ENCODE results near the gene RAB33B.
A peak's percentile ranks its signal among the peaks of the same experiment; 100 is the strongest.
"Not testable (repeated sequence)": the region's sequence is repeated elsewhere in the genome, so short reads cannot be mapped to it uniquely, and the experiment has no call there.

Gene RAB33B

GRCh38 chr4:139453041-139453370 is 915 bp upstream of the RAB33B start:
- Mint-ChIP-seq H3K36me3 (ENCODE audit: low read depth) (peaks cover 4% of the 10 kb centered on the region), H3K27me3 (ENCODE audit: low read depth) (no peaks in the 10 kb centered on the region), H3K9me3 (no peaks in the 10 kb centered on the region), H3K4me3 (peak overlapping the region; percentile 92), H3K4me1 (ENCODE audit: low read depth) (peaks cover 44% of the 10 kb centered on the region), H3K27ac (peak overlapping the region; percentile 100)
- no peak for DNase-seq (ENCODE audit: low spot score)

GRCh38 chr4:139453371-139454110 is 380 bp upstream of the RAB33B start:
- peak overlapping the region; percentile 100 for H3K27ac Mint-ChIP-seq
- H3K4me1 Mint-ChIP-seq (ENCODE audit: low read depth), result peaks cover 49% of the 10 kb centered on the region
- peak overlapping the region; percentile 92 for H3K4me3 Mint-ChIP-seq
- peak; percentile 97 for DNase-seq (ENCODE audit: low spot score)
- no peaks in the 10 kb centered on the region for H3K27me3 Mint-ChIP-seq (ENCODE audit: low read depth)
- H3K9me3 Mint-ChIP-seq, result no peaks in the 10 kb centered on the region
- H3K36me3 Mint-ChIP-seq (ENCODE audit: low read depth), result peaks cover 7% of the 10 kb centered on the region

GRCh38 chr4:139455126-139455538 is 1.2 kb downstream of the RAB33B start:
- peaks cover 15% of the 10 kb centered on the region for H3K36me3 Mint-ChIP-seq (ENCODE audit: low read depth)
- peaks cover 62% of the 10 kb centered on the region for H3K4me1 Mint-ChIP-seq (ENCODE audit: low read depth)
- H3K9me3 Mint-ChIP-seq, result no peaks in the 10 kb centered on the region
- H3K4me3 Mint-ChIP-seq, result peak overlapping the region; percentile 92
- no peak for DNase-seq (ENCODE audit: low spot score)
- H3K27ac Mint-ChIP-seq, result peak overlapping the region; percentile 93
- H3K27me3 Mint-ChIP-seq (ENCODE audit: low read depth), result no peaks in the 10 kb centered on the region

GRCh38 chr4:139457318-139457717 is 3.4 kb downstream of the RAB33B start:
- Mint-ChIP-seq H3K4me3 (no peak overlapping the region), H3K27me3 (ENCODE audit: low read depth) (no peaks in the 10 kb centered on the region), H3K36me3 (ENCODE audit: low read depth) (peaks cover 16% of the 10 kb centered on the region), H3K4me1 (ENCODE audit: low read depth) (peaks cover 56% of the 10 kb centered on the region), H3K9me3 (no peaks in the 10 kb centered on the region), H3K27ac (no peak overlapping the region)
- no peak for DNase-seq (ENCODE audit: low spot score)

- no peak for DNase-seq (ENCODE audit: low spot score)
- no peak overlapping the region for H3K4me3 Mint-ChIP-seq
- H3K27ac Mint-ChIP-seq, result no peak overlapping the region
Observed at GRCh38 chr4:139458543-139458942, 4.6 kb downstream of the RAB33B start.

GRCh38 chr4:139458999-139459398 is 5.1 kb downstream of the RAB33B start:
- Mint-ChIP-seq H3K27me3 (ENCODE audit: low read depth) (no peaks in the 10 kb centered on the region), H3K4me1 (ENCODE audit: low read depth) (peaks cover 50% of the 10 kb centered on the region), H3K9me3 (no peaks in the 10 kb centered on the region), H3K27ac (no peak overlapping the region), H3K36me3 (ENCODE audit: low read depth) (peaks cover 22% of the 10 kb centered on the region), H3K4me3 (no peak overlapping the region)
- no peak for DNase-seq (ENCODE audit: low spot score)

More at GRCh38 chr4:139458543-139458942, 4.6 kb downstream of the RAB33B start:
- Mint-ChIP-seq H3K36me3 (ENCODE audit: low read depth) (peaks cover 17% of the 10 kb centered on the region), H3K9me3 (no peaks in the 10 kb centered on the region), H3K27me3 (ENCODE audit: low read depth) (no peaks in the 10 kb centered on the region), H3K4me1 (ENCODE audit: low read depth) (peaks cover 50% of the 10 kb centered on the region)

- Mint-ChIP-seq H3K4me1 (ENCODE audit: low read depth) (peaks cover 37% of the 10 kb centered on the region), H3K9me3 (no peaks in the 10 kb centered on the region), H3K27me3 (ENCODE audit: low read depth) (no peaks in the 10 kb centered on the region), H3K4me3 (no peak overlapping the region), H3K36me3 (ENCODE audit: low read depth) (peaks cover 22% of the 10 kb centered on the region), H3K27ac (no peak overlapping the region)
- DNase-seq (ENCODE audit: low spot score), result no peak
Observed at GRCh38 chr4:139460565-139460964, 6.6 kb downstream of the RAB33B start.

GRCh38 chr4:139461022-139461628 is 7.2 kb downstream of the RAB33B start:
- no peak for DNase-seq (ENCODE audit: low spot score)
- no peaks in the 10 kb centered on the region for H3K9me3 Mint-ChIP-seq
- H3K4me1 Mint-ChIP-seq (ENCODE audit: low read depth), result peaks cover 32% of the 10 kb centered on the region
- no peak overlapping the region for H3K27ac Mint-ChIP-seq
- peaks cover 24% of the 10 kb centered on the region for H3K36me3 Mint-ChIP-seq (ENCODE audit: low read depth)
- H3K27me3 Mint-ChIP-seq (ENCODE audit: low read depth), result no peaks in the 10 kb centered on the region
- no peak overlapping the region for H3K4me3 Mint-ChIP-seq

- H3K36me3 Mint-ChIP-seq (ENCODE audit: low read depth), result peaks cover 30% of the 10 kb centered on the region
- H3K27me3 Mint-ChIP-seq (ENCODE audit: low read depth); DNase-seq (ENCODE audit: low spot score); H3K4me1 Mint-ChIP-seq (ENCODE audit: low read depth); H3K27ac Mint-ChIP-seq; H3K4me3 Mint-ChIP-seq: not testable (repeated sequence)
- peaks cover 15% of the 10 kb centered on the region for H3K9me3 Mint-ChIP-seq
Observed at GRCh38 chr4:139464512-139464911, 10.6 kb downstream of the RAB33B start.

- Mint-ChIP-seq H3K27me3 (ENCODE audit: low read depth) (no peaks in the 10 kb centered on the region), H3K4me3 (no peak overlapping the region), H3K9me3 (peaks cover 15% of the 10 kb centered on the region), H3K27ac (no peak overlapping the region), H3K4me1 (ENCODE audit: low read depth) (no peaks in the 10 kb centered on the region), H3K36me3 (ENCODE audit: low read depth) (peaks cover 34% of the 10 kb centered on the region)
- DNase-seq (ENCODE audit: low spot score), result no peak
Observed at GRCh38 chr4:139465922-139466321, 12.0 kb downstream of the RAB33B start.

- H3K36me3 Mint-ChIP-seq (ENCODE audit: low read depth), result peaks cover 48% of the 10 kb centered on the region
- H3K4me1 Mint-ChIP-seq (ENCODE audit: low read depth); H3K27me3 Mint-ChIP-seq (ENCODE audit: low read depth); H3K27ac Mint-ChIP-seq; DNase-seq (ENCODE audit: low spot score); H3K4me3 Mint-ChIP-seq: not testable (repeated sequence)
- peaks cover 31% of the 10 kb centered on the region for H3K9me3 Mint-ChIP-seq
Observed at GRCh38 chr4:139468756-139469155, 14.8 kb downstream of the RAB33B start.

- Mint-ChIP-seq H3K4me3 (no peak overlapping the region), H3K36me3 (ENCODE audit: low read depth) (peaks cover 44% of the 10 kb centered on the region), H3K4me1 (ENCODE audit: low read depth) (no peaks in the 10 kb centered on the region), H3K27me3 (ENCODE audit: low read depth) (no peaks in the 10 kb centered on the region), H3K27ac (no peak overlapping the region), H3K9me3 (peaks cover 31% of the 10 kb centered on the region)
- no peak for DNase-seq (ENCODE audit: low spot score)
Observed at GRCh38 chr4:139469216-139469615, 15.3 kb downstream of the RAB33B start.

- Mint-ChIP-seq H3K9me3 (peaks cover 31% of the 10 kb centered on the region), H3K4me1 (ENCODE audit: low read depth) (no peaks in the 10 kb centered on the region), H3K27ac (no peak overlapping the region), H3K36me3 (ENCODE audit: low read depth) (peaks cover 46% of the 10 kb centered on the region), H3K27me3 (ENCODE audit: low read depth) (no peaks in the 10 kb centered on the region), H3K4me3 (no peak overlapping the region)
- no peak for DNase-seq (ENCODE audit: low spot score)
Observed at GRCh38 chr4:139469869-139470268, 15.9 kb downstream of the RAB33B start.

GRCh38 chr4:139470295-139470694 is 16.4 kb downstream of the RAB33B start:
- Mint-ChIP-seq H3K27ac (no peak overlapping the region), H3K27me3 (ENCODE audit: low read depth) (no peaks in the 10 kb centered on the region), H3K9me3 (peaks cover 31% of the 10 kb centered on the region), H3K4me1 (ENCODE audit: low read depth) (no peaks in the 10 kb centered on the region), H3K4me3 (no peak overlapping the region), H3K36me3 (ENCODE audit: low read depth) (peaks cover 46% of the 10 kb centered on the region)
- no peak for DNase-seq (ENCODE audit: low spot score)

Measured in T-helper 2 cell treated with Interferon-gamma antibody and Interleukin-4, amounts not matched to agents 5 μg/mL and 100 μg/mL, for 36 hours (primary cell).